K562 (cell line): ENCODE results near the gene NUP35. TPM values are rescaled to one million over a fixed set of nuclear protein-coding genes. Genes with fewer than 3 reads are reported as not detected.

Source experiments
- ADNP ChIP-seq: fragments of 200-800 bp; sonication (Bioruptor generic); IDR thresholded peaks from 2 replicates; pipeline ENCODE4 v1.6.1; 2016; ENCODE audit warnings: missing genetic modification characterization, missing compliant biosample characterization
- BMI1 ChIP-seq: fragments of 150-350 bp; IDR thresholded peaks from 2 replicates; pipeline ENCODE4 v1.6.1; 2014; ENCODE audit warnings: low read length
- CAMTA2 ChIP-seq: fragments of 250-450 bp; sonication (Bioruptor Pico); conservative IDR thresholded peaks from 2 replicates; pipeline ENCODE4 v1.5.1; 2022
- CCNT2 ChIP-seq: IDR thresholded peaks from 2 replicates; pipeline ENCODE4 v1.6.1; 2011; ENCODE audit warnings: borderline replicate concordance, low read depth, mild to moderate bottlenecking, moderate library complexity, mixed read lengths, low read length; ENCODE audit not compliant: insufficient read length; ENCODE audit errors: extremely low read depth
- FOXA3 ChIP-seq, 2 experiments: fragments of 450-650 bp in 1 of 2; sonication (generic) in 1 of 2; formaldehyde crosslinking; IDR thresholded peaks in 1 of 2; conservative IDR thresholded peaks in 1 of 2; 2 replicates each; pipeline versions ENCODE4 v1.4.0 to v1.8.0; 2020 to 2022; ENCODE audit warnings: mild to moderate bottlenecking in 2 of 2, missing genetic modification reagents in 1 of 2
- FOXP4 ChIP-seq: sonication (generic); formaldehyde crosslinking; IDR thresholded peaks from 2 replicates; pipeline ENCODE4 v1.8.0; 2022; ENCODE audit warnings: mild to moderate bottlenecking, missing genetic modification reagents, borderline replicate concordance
- HCFC1 ChIP-seq: IDR thresholded peaks from 2 replicates; pipeline ENCODE4 v1.6.1; 2012; ENCODE audit warnings: low read depth, low read length, improper control_type of control experiment
- HOMEZ ChIP-seq: fragments of 250-450 bp; sonication (Bioruptor Pico); IDR thresholded peaks from 2 replicates; pipeline ENCODE4 v1.4.0; 2020; ENCODE audit warnings: mild to moderate bottlenecking, moderate library complexity
- KAT8 ChIP-seq: fragments of 450-650 bp; IDR thresholded peaks from 2 replicates; pipeline ENCODE4 v1.6.1; 2016; ENCODE audit warnings: low read depth, mild to moderate bottlenecking
- MAFF ChIP-seq: IDR thresholded peaks from 2 replicates; pipeline ENCODE4 v1.6.1; 2012; ENCODE audit warnings: low read length, improper control_type of control experiment
- SFPQ ChIP-seq: fragments of 200-400 bp; formaldehyde crosslinking; IDR thresholded peaks from 2 replicates; pipeline ENCODE4 v1.6.1; 2017; ENCODE audit warnings: mild to moderate bottlenecking, low read depth, low read length, moderate library complexity
- SMARCA5 ChIP-seq: fragments of 450-650 bp; IDR thresholded peaks from 2 replicates; pipeline ENCODE4 v1.6.1; 2016
- SNIP1 ChIP-seq: fragments of 450-650 bp; IDR thresholded peaks from 2 replicates; pipeline ENCODE4 v1.7.1; 2017; ENCODE audit warnings: low read depth, mild to moderate bottlenecking
- SP1 ChIP-seq: sonication (generic); formaldehyde crosslinking; IDR thresholded peaks from 2 replicates; pipeline ENCODE4 v1.8.1; 2022; ENCODE audit warnings: mild to moderate bottlenecking, missing genetic modification reagents
- TEAD1 ChIP-seq, 2 experiments: fragments of 450-650 bp in 1 of 2; sonication (generic) in 1 of 2; formaldehyde crosslinking; IDR thresholded peaks; 2 replicates each; pipeline versions ENCODE4 v1.4.0 to v1.8.0; 2020 to 2022; ENCODE audit warnings: mild to moderate bottlenecking in 2 of 2, missing genetic modification reagents in 1 of 2
- TSHZ1 ChIP-seq: fragments of 250-450 bp; sonication (Bioruptor Pico); IDR thresholded peaks from 2 replicates; pipeline ENCODE4 v1.4.0; 2020; ENCODE audit warnings: mild to moderate bottlenecking, moderate library complexity
- YY1 ChIP-seq, 3 experiments: IDR thresholded peaks; 2 replicates each; pipeline ENCODE4 v1.6.1; 2011; ENCODE audit warnings: low read length in 2 of 3, mild to moderate bottlenecking in 2 of 3, moderate library complexity in 2 of 3, borderline replicate concordance in 1 of 3, control low read depth in 1 of 3, low read depth in 1 of 3; ENCODE audit not compliant: insufficient read depth in 3 of 3, insufficient replicate concordance in 2 of 3, control insufficient read depth in 1 of 3, insufficient read length in 1 of 3; ENCODE audit errors: extremely low read depth in 1 of 3
- polyA plus RNA-seq, 8 experiments: library from polyadenylated mRNA; depleted of rRNA in 4 of 8; stranded (reverse) in 5 of 8; unstranded in 3 of 8; fragments of >200 nt; fragmentation: Nextera tagmentation in 2 of 8; fragmentation: Illumina TruSeq in 1 of 8; extraction: Ambion mirVana in 2 of 8; extraction: Trizol in 1 of 8; gene quantifications; 2 replicates each; pipeline versions ENCODE4 v1.2.1 to v1.2.3, GENCODE V29; 2011 to 2014; ENCODE audit warnings: inconsistent platforms in 1 of 8, missing spikeins in 1 of 8
- total RNA-seq, 7 experiments: library from RNA; depleted of rRNA in 6 of 7; stranded (reverse); fragments of >200 nt in 6 of 7; fragmentation: Illumina TruSeq in 2 of 7; extraction: Trizol in 2 of 7; gene quantifications; 2 replicates each; pipeline versions ENCODE4 v1.2.1 to v1.2.3, GENCODE V29; 2011 to 2021; ENCODE audit warnings: low replicate concordance in 1 of 7

The NUP35 gene
- total and polyA plus RNA-seq, 9 of the 15 experiments (the other 6 are each of a cell fraction or from before 2014, with no cell fraction given): 24.5 to 78.2 (median 51.1) TPM

- no peak for TF ChIP-seq HOMEZ
- peak in 1 of 2 experiments; percentile 15; a peak in 1 of 4 replicates for TF ChIP-seq TEAD1 (CRISPR knock-in tag; IDR thresholded peaks at IDR 0.05)
- TF ChIP-seq CAMTA2 (CRISPR knock-in tag): no peak
- no peak for TF ChIP-seq TSHZ1
- TF ChIP-seq SMARCA5: 0 out of 2 replicates have a peak, but pooled peaks have one; percentile 12
- TF ChIP-seq BMI1: no peak
- 0 out of 2 replicates have a peak, but pooled peaks have one; percentile 64 for TF ChIP-seq FOXP4 (CRISPR knock-in tag)
- TF ChIP-seq HCFC1: peak; percentile 43; the same call in 1 of the 2 replicates
- peak; percentile 8; the same call in 1 of the 2 replicates for TF ChIP-seq MAFF
- TF ChIP-seq FOXA3 (CRISPR knock-in tag; conservative IDR thresholded peaks at IDR 0.05 in 1 of 2, IDR thresholded peaks at IDR 0.05 in 1 of 2): no peak
- peak; percentile 63; the same call in 1 of the 2 replicates for TF ChIP-seq SP1 (CRISPR knock-in tag)
- no peak for TF ChIP-seq KAT8
- TF ChIP-seq CCNT2: no peak
- no peak for TF ChIP-seq ADNP (tag)
- TF ChIP-seq SNIP1: no peak
- peak in 2 of 3 experiments; percentile 30 to 47 for TF ChIP-seq YY1 (IDR thresholded peaks at IDR 0.05; ENCODE audit: borderline replicate concordance in 1 of 3, control insufficient read depth in 1 of 3, extremely low read depth in 1 of 3, insufficient read depth in 3 of 3, insufficient read length in 1 of 3, insufficient replicate concordance in 2 of 3, low read depth in 1 of 3, low read length in 2 of 3)
- no peak for TF ChIP-seq SFPQ
These were observed 45.6 kb upstream of the NUP35 start, which contains the start of gene DUSP19 (continued) for GRCh38 chr2:183078464-183079138.
